Neural crest cell (in vitro differentiated cells): ENCODE results near the gene SHC2. TPM values are rescaled to one million over a fixed set of nuclear protein-coding genes. Genes with fewer than 3 reads are reported as not detected.
"Not testable (repeated sequence)": the region's sequence is repeated elsewhere in the genome, so short reads cannot be mapped to it uniquely, and the experiment has no call there.

ENCODE experiments used
- DNase-seq: peaks from one replicate; pipeline ENCODE4 v3.0.0; 2021; ENCODE audit warnings: low read depth, mixed read lengths, low spot score
- H3K27ac Mint-ChIP-seq: one replicate; pipeline ENCODE4 v1.8.0; 2021; ENCODE audit warnings: mild to moderate bottlenecking, mixed read lengths; ENCODE audit not compliant: unreplicated experiment
- H3K27me3 Mint-ChIP-seq: 2 replicates; pipeline ENCODE4 v1.8.0; 2021; ENCODE audit warnings: low read depth, mild to moderate bottlenecking, mixed read lengths
- H3K36me3 Mint-ChIP-seq: 2 replicates; pipeline ENCODE4 v1.8.0; 2021; ENCODE audit warnings: low read depth, mild to moderate bottlenecking, mixed read lengths
- H3K4me1 Mint-ChIP-seq: 2 replicates; pipeline ENCODE4 v1.8.0; 2021; ENCODE audit warnings: mixed read lengths
- H3K4me3 Mint-ChIP-seq: one replicate; pipeline ENCODE4 v1.8.0; 2021; ENCODE audit warnings: mild to moderate bottlenecking, mixed read lengths
- H3K9me3 Mint-ChIP-seq: 2 replicates; pipeline ENCODE4 v1.8.0; 2021; ENCODE audit warnings: mixed read lengths
- total RNA-seq: library from RNA; stranded (reverse); gene quantifications from 2 replicates; pipeline ENCODE4 v1.2.1, GENCODE V29; 2021
- TF ChIP-seq, protein P1 (sequence below): fragments of 200-600 bp; sonication (generic); conservative IDR thresholded peaks from 2 replicates; pipeline ENCODE4 v1.5.0; 2021; ENCODE audit warnings: antibody characterized with exemption, mild to moderate bottlenecking

Gene SHC2
- total RNA-seq, 1 donor from 2014 or later, result 45.2 TPM

DNA sequence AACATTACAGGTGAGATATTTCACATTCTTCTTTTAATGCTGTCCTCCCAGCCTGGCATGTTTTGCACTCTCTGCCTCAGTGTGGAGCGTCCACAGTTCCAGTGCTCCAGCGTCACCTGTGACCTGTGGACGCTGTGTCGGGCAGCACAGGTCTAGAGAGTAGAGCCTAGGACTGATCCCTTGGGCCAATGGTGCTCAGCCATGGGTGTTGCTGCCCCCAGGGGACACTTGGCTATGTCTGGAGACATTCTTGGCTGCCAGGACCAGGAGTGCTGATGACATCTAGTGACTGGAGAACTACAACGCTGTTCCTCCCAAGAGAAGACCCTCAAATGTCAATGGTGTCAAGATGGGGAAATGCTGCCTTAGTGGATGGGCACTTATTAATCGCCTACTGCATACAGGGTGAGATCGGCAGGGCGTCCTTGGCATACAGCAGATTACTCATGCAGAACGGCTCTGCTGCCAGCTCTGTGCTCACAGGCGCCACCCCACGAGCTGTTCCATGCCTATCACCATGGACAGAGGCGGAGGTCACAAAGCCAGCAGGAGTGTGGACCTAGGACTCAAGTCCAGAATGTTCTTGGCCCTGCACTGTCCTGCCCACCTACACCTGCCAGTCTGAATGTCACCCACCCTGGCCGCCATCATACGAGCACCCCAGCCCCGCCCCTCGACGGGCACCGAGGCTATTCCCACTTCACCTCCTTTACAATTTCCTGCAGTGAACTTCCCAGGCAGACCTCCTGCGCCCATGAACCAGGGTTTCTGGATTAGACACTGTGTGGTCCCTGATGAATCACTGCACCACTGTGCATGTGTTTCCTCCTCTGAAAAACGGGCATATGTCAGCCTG, 21.6 kb upstream of the SHC2 start:
- no peak overlapping the region for H3K27ac Mint-ChIP-seq
- peak overlapping the region; percentile 66 for H3K4me3 Mint-ChIP-seq

GRCh38 chr19:481100-481499, 20.3 kb upstream of the SHC2 start:
- Mint-ChIP-seq H3K4me1 (peaks cover 35% of the 10 kb centered on the region), H3K27me3 (peaks cover 27% of the 10 kb centered on the region), H3K9me3 (peaks cover 11% of the 10 kb centered on the region)
- not testable (repeated sequence) for H3K4me3 Mint-ChIP-seq, H3K27ac Mint-ChIP-seq, H3K36me3 Mint-ChIP-seq, DNase-seq

More for the DNA sequence above, 21.6 kb upstream of the SHC2 start:
- no peak for DNase-seq
- Mint-ChIP-seq H3K36me3 (peaks cover 8% of the 10 kb centered on the region), H3K4me1 (peaks cover 44% of the 10 kb centered on the region), H3K9me3 (peaks cover 11% of the 10 kb centered on the region), H3K27me3 (peaks cover 27% of the 10 kb centered on the region)
- TF ChIP-seq, protein P1, sequence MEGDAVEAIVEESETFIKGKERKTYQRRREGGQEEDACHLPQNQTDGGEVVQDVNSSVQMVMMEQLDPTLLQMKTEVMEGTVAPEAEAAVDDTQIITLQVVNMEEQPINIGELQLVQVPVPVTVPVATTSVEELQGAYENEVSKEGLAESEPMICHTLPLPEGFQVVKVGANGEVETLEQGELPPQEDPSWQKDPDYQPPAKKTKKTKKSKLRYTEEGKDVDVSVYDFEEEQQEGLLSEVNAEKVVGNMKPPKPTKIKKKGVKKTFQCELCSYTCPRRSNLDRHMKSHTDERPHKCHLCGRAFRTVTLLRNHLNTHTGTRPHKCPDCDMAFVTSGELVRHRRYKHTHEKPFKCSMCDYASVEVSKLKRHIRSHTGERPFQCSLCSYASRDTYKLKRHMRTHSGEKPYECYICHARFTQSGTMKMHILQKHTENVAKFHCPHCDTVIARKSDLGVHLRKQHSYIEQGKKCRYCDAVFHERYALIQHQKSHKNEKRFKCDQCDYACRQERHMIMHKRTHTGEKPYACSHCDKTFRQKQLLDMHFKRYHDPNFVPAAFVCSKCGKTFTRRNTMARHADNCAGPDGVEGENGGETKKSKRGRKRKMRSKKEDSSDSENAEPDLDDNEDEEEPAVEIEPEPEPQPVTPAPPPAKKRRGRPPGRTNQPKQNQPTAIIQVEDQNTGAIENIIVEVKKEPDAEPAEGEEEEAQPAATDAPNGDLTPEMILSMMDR, result no peak

DNA sequence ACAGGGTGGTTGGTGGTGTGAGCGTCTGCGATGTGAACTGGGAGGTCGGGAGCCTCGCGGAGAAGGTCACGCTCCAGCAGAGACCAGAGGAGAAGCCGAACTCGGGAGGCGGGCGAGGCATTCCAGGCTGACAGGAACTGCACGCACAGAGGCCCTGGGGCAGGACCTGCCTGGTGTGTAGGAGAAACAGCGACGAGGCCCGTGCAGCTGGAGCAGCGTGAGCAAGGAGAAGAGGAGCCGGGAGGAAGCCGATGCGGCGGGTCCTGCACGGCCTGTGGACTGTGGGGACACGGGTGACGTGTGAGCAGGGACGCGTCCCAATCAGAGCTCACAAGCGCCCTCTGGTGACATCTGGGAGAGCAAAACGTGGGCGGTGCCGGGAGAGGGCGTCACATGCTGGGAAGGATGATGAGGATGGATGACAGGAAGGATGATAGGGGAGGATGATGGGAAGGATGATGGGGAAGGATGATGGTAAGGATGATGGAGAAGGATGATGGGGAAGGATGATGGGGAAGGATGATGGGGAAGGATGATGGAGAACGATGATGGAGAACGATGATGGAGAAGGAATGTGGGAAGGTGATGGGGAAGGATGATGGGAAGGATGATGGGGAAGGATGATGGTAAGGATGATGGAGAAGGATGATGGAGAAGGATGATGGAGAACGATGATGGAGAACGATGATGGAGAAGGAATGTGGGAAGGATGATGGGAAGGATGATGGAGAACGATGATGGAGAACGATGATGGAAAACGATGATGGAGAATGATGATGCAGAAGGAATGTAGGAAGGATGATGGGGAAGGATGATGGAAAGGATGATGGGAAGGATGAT, 19.4 kb upstream of the SHC2 start:
- peak overlapping the region; percentile 91 for H3K27ac Mint-ChIP-seq
- H3K36me3 Mint-ChIP-seq, result peaks cover 8% of the 10 kb centered on the region

GRCh38 chr19:478976-479375, 18.1 kb upstream of the SHC2 start:
- Mint-ChIP-seq H3K4me3 (peak overlapping the region; percentile 23), H3K27ac (no peak overlapping the region), H3K9me3 (peaks cover 11% of the 10 kb centered on the region), H3K4me1 (peaks cover 21% of the 10 kb centered on the region), H3K36me3 (peaks cover 8% of the 10 kb centered on the region), H3K27me3 (peaks cover 24% of the 10 kb centered on the region)
- TF ChIP-seq, protein P1, result no peak
- DNase-seq, result no peak

More for the DNA sequence above, 19.4 kb upstream of the SHC2 start:
- H3K27me3 Mint-ChIP-seq, result peaks cover 24% of the 10 kb centered on the region
- H3K9me3 Mint-ChIP-seq, result peaks cover 11% of the 10 kb centered on the region
- TF ChIP-seq, protein P1, result peak; percentile 71
- peak overlapping the region; percentile 70 for H3K4me3 Mint-ChIP-seq
- peak; percentile 86 for DNase-seq
- H3K4me1 Mint-ChIP-seq, result peaks cover 26% of the 10 kb centered on the region

GRCh38 chr19:478236-478903, 17.5 kb upstream of the SHC2 start:
- Mint-ChIP-seq H3K27me3 (peaks cover 22% of the 10 kb centered on the region), H3K27ac (peak overlapping the region; percentile 19), H3K4me3 (peak overlapping the region; percentile 16), H3K9me3 (peaks cover 11% of the 10 kb centered on the region), H3K36me3 (peaks cover 8% of the 10 kb centered on the region), H3K4me1 (peaks cover 21% of the 10 kb centered on the region)
- TF ChIP-seq, protein P1, result no peak
- no peak for DNase-seq
